IPS-NIHi7 (cell line): ENCODE measurements around the gene UBA3.

Experiments used
- DNase-seq: peaks from one replicate; pipeline ENCODE4 v3.0.0; 2012; ENCODE audit warnings: mixed read lengths; ENCODE audit errors: extremely low spot score

Gene UBA3

GRCh38 chr3:69080233-69080920 is at the start of gene UBA3:
TSS of gene UBA3 (minus strand) at chr3:69080365. CDS start at chr3:69080353, 12 bp downstream.
- DNase-seq = peak; percentile 92

GRCh38 chr3:69129531-69129930 is 49.4 kb upstream of the UBA3 start:
- no peak for DNase-seq

GRCh38 chr3:69128509-69128908 is 48.3 kb upstream of the UBA3 start:
- DNase-seq = no peak

GRCh38 chr3:69126999-69127398 is 46.8 kb upstream of the UBA3 start:
- no peak for DNase-seq

GRCh38 chr3:69126216-69126615 is 46.1 kb upstream of the UBA3 start:
- no peak for DNase-seq

GRCh38 chr3:69122403-69122802 is 42.2 kb upstream of the UBA3 start, which contains the start of gene LMOD3:
TSS of gene LMOD3 (minus strand) at chr3:69122595. CDS start at chr3:69122386, 209 bp downstream.
- DNase-seq = no peak

GRCh38 chr3:69121950-69122349 is 41.8 kb upstream of the UBA3 start:
- no peak for DNase-seq

- no peak for DNase-seq
Measured at GRCh38 chr3:69121513-69121912, 41.3 kb upstream of the UBA3 start.

- DNase-seq = peak; percentile 75
Measured at GRCh38 chr3:69120879-69121464, 40.8 kb upstream of the UBA3 start.

GRCh38 chr3:69119681-69120080 is 39.5 kb upstream of the UBA3 start:
- no peak for DNase-seq

- no peak for DNase-seq
Measured at GRCh38 chr3:69119138-69119537, 39.0 kb upstream of the UBA3 start.

GRCh38 chr3:69118555-69118954 is 38.4 kb upstream of the UBA3 start:
- DNase-seq = no peak

GRCh38 chr3:69116897-69117296 is 36.7 kb upstream of the UBA3 start:
- no peak for DNase-seq

GRCh38 chr3:69116162-69116561 is 36.0 kb upstream of the UBA3 start:
- no peak for DNase-seq

- DNase-seq = no peak
Measured at GRCh38 chr3:69115731-69116130, 35.6 kb upstream of the UBA3 start.

- no peak for DNase-seq
Measured at GRCh38 chr3:69113536-69113935, 33.4 kb upstream of the UBA3 start.

GRCh38 chr3:69110941-69111546 is 30.9 kb upstream of the UBA3 start:
- no peak for DNase-seq

GRCh38 chr3:69108811-69109210 is 28.6 kb upstream of the UBA3 start:
- no peak for DNase-seq

- no peak for DNase-seq
Measured at GRCh38 chr3:69107841-69108240, 27.7 kb upstream of the UBA3 start.

GRCh38 chr3:69105320-69105719 is 25.2 kb upstream of the UBA3 start:
- DNase-seq = no peak

- no peak for DNase-seq
Measured at GRCh38 chr3:69104586-69104985, 24.4 kb upstream of the UBA3 start.

- no peak for DNase-seq
Measured at GRCh38 chr3:69103123-69103522, 23.0 kb upstream of the UBA3 start.

- no peak for DNase-seq
Measured at GRCh38 chr3:69102384-69102783, 22.2 kb upstream of the UBA3 start.
